PC-9 (cell line): ENCODE results near the gene ADH1C.

ENCODE experiments used
- CTCF ChIP-seq: fragments of 200-600 bp; sonication (generic); conservative IDR thresholded peaks from 2 replicates; pipeline ENCODE4 v1.6.1; 2017; ENCODE audit warnings: mixed run types, antibody characterized with exemption, mild to moderate bottlenecking, moderate library complexity
- EZH2 ChIP-seq: fragments of 200-600 bp; sonication (generic); IDR thresholded peaks from 2 replicates; pipeline ENCODE4 v1.8.0; 2017; ENCODE audit warnings: antibody characterized with exemption, low read depth

GRCh38 chr4:99336553-99336952 lies 16.0 kb downstream of the ADH1C start:
- TF ChIP-seq CTCF (no peak), EZH2 (no peak)
